Measurements from ENCODE around the gene CST9. TPM values are rescaled to one million over a fixed set of nuclear protein-coding genes. Genes with fewer than 3 reads are reported as not detected.

The CST9 gene
- total RNA-seq, 1 experiment from 2014 or later, result not detected

- DNase-seq (ENCODE audit: low read depth, low spot score), result no peak
- ChIA-PET CTCF (no interaction called here), POLR2A (no interaction called here)
- Histone ChIP-seq H3K4me3 (ENCODE audit: low read depth in 2 of 2, low read length in 2 of 2) (no peak overlapping the region), H3K4me1 (ENCODE audit: control insufficient read depth, insufficient read depth, low read length) (no peaks in the 10 kb centered on the region), H3K27ac (ENCODE audit: low read length) (no peak overlapping the region), H3K36me3 (ENCODE audit: control insufficient read depth, insufficient read depth, low read length) (no peaks in the 10 kb centered on the region), H3K9me3 (ENCODE audit: control insufficient read depth, insufficient read depth, low read depth, low read length) (no peaks in the 10 kb centered on the region), H3K27me3 (ENCODE audit: control insufficient read depth, insufficient read depth, low read length) (peaks cover 2% of the 10 kb centered on the region; the same call in 1 of the 2 replicates)
- no peak for TF ChIP-seq REST (IDR thresholded peaks at IDR 0.05; ENCODE audit: insufficient read depth in 1 of 2, low read depth in 2 of 2, low read length in 1 of 2)
- TF ChIP-seq SIN3A (IDR thresholded peaks at IDR 0.05; ENCODE audit: borderline replicate concordance, insufficient read depth, low read depth, low read length), result no peak
- no peak for TF ChIP-seq CTCF (IDR thresholded peaks at IDR 0.05)
- ATAC-seq, result no peak
- intact Hi-C loops (cut with micrococcal nuclease; ENCODE audit: unreplicated experiment) (no loop called here), in situ Hi-C loops (cut with HindIII; ENCODE audit: low pct_unique_long_range_greater_than_20kb, low sequenced_read_pairs) (no loop called here)
- no TSS peak for BruUV-seq (replicated peaks)
Observed at GRCh38 chr20:23598481-23598880, 7.2 kb downstream of the CST9 start.

GRCh38 chr20:23596579-23597250 lies 9.0 kb downstream of the CST9 start:
- POLR2A ChIA-PET, result no interaction called here
- TF ChIP-seq REST (IDR thresholded peaks at IDR 0.05; ENCODE audit: insufficient read depth in 1 of 2, low read depth in 2 of 2, low read length in 1 of 2) (no peak), SIN3A (IDR thresholded peaks at IDR 0.05; ENCODE audit: borderline replicate concordance, insufficient read depth, low read depth, low read length) (no peak), POLR2AphosphoS5 (IDR thresholded peaks at IDR 0.05; ENCODE audit: low read depth, low read length) (no peak), TCF7L2 (IDR thresholded peaks at IDR 0.05; ENCODE audit: low read depth, low read length) (no peak), CTCF (IDR thresholded peaks at IDR 0.05) (no peak)
- intact Hi-C loops (cut with micrococcal nuclease; ENCODE audit: unreplicated experiment) (no loop called here), in situ Hi-C loops (cut with HindIII; ENCODE audit: low pct_unique_long_range_greater_than_20kb, low sequenced_read_pairs) (no loop called here)
- no peaks in the 10 kb centered on the region for H3K4me1 ChIP-seq (ENCODE audit: control insufficient read depth, insufficient read depth, low read length)
- peaks cover 2% of the 10 kb centered on the region; the same call in 1 of the 2 replicates for H3K27me3 ChIP-seq (ENCODE audit: control insufficient read depth, insufficient read depth, low read length)
- ATAC-seq (no peak), DNase-seq (ENCODE audit: low read depth, low spot score) (no peak)
- H3K36me3 ChIP-seq (ENCODE audit: control insufficient read depth, insufficient read depth, low read length), result no peaks in the 10 kb centered on the region
- H3K27ac ChIP-seq (ENCODE audit: low read length), result no peak overlapping the region
- no peaks in the 10 kb centered on the region for H3K9me3 ChIP-seq (ENCODE audit: control insufficient read depth, insufficient read depth, low read depth, low read length)
- H3K4me3 ChIP-seq (ENCODE audit: low read depth in 2 of 2, low read length in 2 of 2), result no peak overlapping the region
- no TSS peak for BruUV-seq (replicated peaks)
- CTCF ChIA-PET, result no interaction called here

Data from Panc1 (cell line).